Measurements from ENCODE around the gene KCNQ1. TPM values are rescaled to one million over a fixed set of nuclear protein-coding genes. Genes with fewer than 3 reads are reported as not detected.

The KCNQ1 gene
- total and polyA plus RNA-seq, 2 of the 13 experiments (the other 11 are each of a cell fraction or from before 2014, with no cell fraction given): 0.02 to 0.08 TPM

DNA sequence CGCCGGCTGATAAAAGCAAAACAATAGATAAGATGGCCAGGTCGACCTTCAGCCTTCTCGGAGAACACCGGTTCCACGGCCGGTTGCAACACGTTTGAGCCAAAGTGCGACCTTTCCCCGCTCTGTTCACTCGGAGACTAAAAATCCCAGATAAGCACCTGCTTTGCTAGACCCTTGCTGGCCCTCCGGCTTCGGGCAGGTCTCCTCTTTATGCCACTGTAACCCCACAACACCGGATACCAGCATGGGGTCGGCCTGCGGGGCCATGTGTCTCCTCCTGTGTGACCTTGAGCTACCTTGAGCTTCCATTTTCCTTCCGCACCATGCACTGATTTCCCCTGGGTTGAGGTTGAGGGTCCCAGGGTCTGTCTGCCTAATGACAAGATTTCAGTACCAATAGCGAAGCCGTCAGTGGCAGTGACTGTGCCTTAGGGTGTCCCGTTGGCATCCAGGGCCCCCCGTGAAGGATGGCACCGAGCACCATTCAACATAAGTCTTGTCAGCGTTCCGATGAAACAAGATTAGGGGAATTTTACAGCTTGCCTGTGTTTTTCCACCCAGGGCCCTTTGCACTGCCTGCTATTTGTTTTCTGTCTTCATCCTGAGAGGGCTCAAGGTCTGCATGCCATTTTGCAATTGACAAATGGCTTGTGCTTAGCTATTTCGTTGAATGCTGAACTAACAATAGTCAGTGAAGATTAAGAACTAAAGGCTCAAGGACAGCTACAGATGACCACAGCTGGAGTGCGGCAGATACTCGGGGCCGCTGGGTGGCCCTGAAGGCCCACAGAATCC, 118.6 kb downstream of the KCNQ1 start (continued):
- TF ChIP-seq REL (CRISPR knock-in tag; conservative IDR thresholded peaks at IDR 0.05): no peak; the same call in 1 of the 2 replicates
- no peak for TF ChIP-seq NR3C1 (CRISPR knock-in tag; IDR thresholded peaks at IDR 0.05)
- TF ChIP-seq ZNF747 (CRISPR knock-in tag; IDR thresholded peaks at IDR 0.05; ENCODE audit: borderline replicate concordance): no peak; the same call in 1 of the 2 replicates
- TF ChIP-seq HNF1B (CRISPR knock-in tag; IDR thresholded peaks at IDR 0.05): peak; percentile 81
- no peak for TF ChIP-seq HNRNPUL1 (IDR thresholded peaks at IDR 0.05; ENCODE audit: low read depth, low read length)
- no peak for TF ChIP-seq ZSCAN29 (CRISPR knock-in tag; conservative IDR thresholded peaks at IDR 0.05)
- no peak; the same call in none of the 2 replicates for TF ChIP-seq RAD21 (CRISPR knock-in tag; IDR thresholded peaks at IDR 0.05)
- TF ChIP-seq SMAD3 (CRISPR knock-in tag; IDR thresholded peaks at IDR 0.05): peak; percentile 53
- TF ChIP-seq HNRNPLL (IDR thresholded peaks at IDR 0.05; ENCODE audit: low read depth, low read length, poor library complexity, severe bottlenecking): no peak
- peak; percentile 64; the same call in 1 of the 2 replicates for TF ChIP-seq ZNF619 (CRISPR knock-in tag; IDR thresholded peaks at IDR 0.05)
- no peak for TF ChIP-seq ZNF367 (CRISPR knock-in tag; IDR thresholded peaks at IDR 0.05; ENCODE audit: borderline replicate concordance)
- TF ChIP-seq ZNF180 (CRISPR knock-in tag; IDR thresholded peaks at IDR 0.05; ENCODE audit: borderline replicate concordance, low read depth): no peak
- no peak for TF ChIP-seq BHLHE40 (IDR thresholded peaks at IDR 0.05; ENCODE audit: low read length)
- TF ChIP-seq SATB2 (CRISPR knock-in tag; IDR thresholded peaks at IDR 0.05): no peak
- TF ChIP-seq ZFYVE20 (CRISPR knock-in tag; IDR thresholded peaks at IDR 0.05; ENCODE audit: borderline replicate concordance, low read depth): no peak
- no peak for TF ChIP-seq RORA (CRISPR knock-in tag; IDR thresholded peaks at IDR 0.05)
- no peak for TF ChIP-seq ZNF670 (CRISPR knock-in tag; IDR thresholded peaks at IDR 0.05; ENCODE audit: borderline replicate concordance)
- no peak for TF ChIP-seq CBX2 (IDR thresholded peaks at IDR 0.05; ENCODE audit: low read depth, low read length)
- peak; percentile 73; the same call in 1 of the 2 replicates for TF ChIP-seq CBX2 (CRISPR knock-in tag; IDR thresholded peaks at IDR 0.05; ENCODE audit: low read depth)
- no peak for TF ChIP-seq SRSF4 (IDR thresholded peaks at IDR 0.05; ENCODE audit: low read depth, low read length, poor library complexity, severe bottlenecking)
- no peak for TF ChIP-seq GTF3A (CRISPR knock-in tag; conservative IDR thresholded peaks at IDR 0.05)
- no peak for TF ChIP-seq ZNF382 (CRISPR knock-in tag; IDR thresholded peaks at IDR 0.05; ENCODE audit: borderline replicate concordance)
- TF ChIP-seq TBX3 (IDR thresholded peaks at IDR 0.05; ENCODE audit: borderline replicate concordance): 0 out of 2 replicates have a peak, but pooled peaks have one; percentile 15
- 0 out of 2 replicates have a peak, but pooled peaks have one; percentile 73 for TF ChIP-seq CAMTA2 (CRISPR knock-in tag; IDR thresholded peaks at IDR 0.05; ENCODE audit: borderline replicate concordance)
- no peak for TF ChIP-seq RFXAP (CRISPR knock-in tag; IDR thresholded peaks at IDR 0.05; ENCODE audit: borderline replicate concordance)
- peak; percentile 9 for TF ChIP-seq PHF8 (CRISPR knock-in tag; IDR thresholded peaks at IDR 0.05)
- no peak for TF ChIP-seq ZNF205 (CRISPR knock-in tag; IDR thresholded peaks at IDR 0.05)
- TF ChIP-seq MEIS1 (CRISPR knock-in tag; IDR thresholded peaks at IDR 0.05; ENCODE audit: borderline replicate concordance): peak; percentile 93
- peak; percentile 85; the same call in 1 of the 2 replicates for TF ChIP-seq PHF21A (CRISPR knock-in tag; IDR thresholded peaks at IDR 0.05)
- TF ChIP-seq ZNF3 (CRISPR knock-in tag; IDR thresholded peaks at IDR 0.05): no peak
- no peak for TF ChIP-seq ZNF557 (CRISPR knock-in tag; IDR thresholded peaks at IDR 0.05)

Measured in HepG2 (cell line).